HG03460 (cell line): ENCODE measurements around the gene WWC1.

Experiments used
- ATAC-seq: cut with Tn5 transposase; IDR thresholded peaks from one replicate; pipeline ENCODE4 v1.9.1; 2021; ENCODE audit not compliant: unreplicated experiment

Gene WWC1

DNA sequence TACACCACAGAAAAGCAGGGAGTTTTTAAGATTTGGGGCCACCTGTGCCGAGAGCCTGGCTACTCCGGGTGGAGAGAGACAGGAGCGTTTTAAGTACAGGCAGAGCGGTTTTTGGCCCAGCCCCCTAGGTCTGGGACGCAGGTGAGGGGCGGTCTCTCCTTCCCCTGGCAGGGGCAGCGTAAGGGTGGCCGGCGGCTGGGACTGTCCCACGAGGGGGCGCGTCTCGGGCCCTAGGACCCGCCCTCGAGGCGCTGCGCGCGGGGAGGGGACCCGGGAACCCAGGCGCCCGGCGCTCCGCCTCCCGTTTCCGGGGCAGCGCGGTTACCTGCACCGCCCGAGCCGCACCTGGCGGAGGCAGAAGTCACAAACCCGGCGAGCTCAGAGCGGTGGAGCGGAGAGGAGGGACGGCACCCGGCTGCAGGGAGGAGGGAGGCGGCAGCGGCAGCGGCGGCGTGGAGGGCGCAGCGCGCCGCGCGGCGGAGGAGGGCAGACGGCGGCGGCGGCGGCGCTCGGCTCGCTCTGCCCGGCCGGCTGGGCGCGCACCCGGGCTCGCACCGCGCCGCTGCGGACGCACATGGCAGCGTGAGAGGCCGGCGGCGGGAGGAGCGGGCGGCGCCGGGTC, at the start of gene WWC1:
TSS of gene WWC1 (plus strand) at position 304 of the 622 bp plus-strand sequence. CDS start 508 bp downstream, outside the sequence.
- ATAC-seq: peak; percentile 67

DNA sequence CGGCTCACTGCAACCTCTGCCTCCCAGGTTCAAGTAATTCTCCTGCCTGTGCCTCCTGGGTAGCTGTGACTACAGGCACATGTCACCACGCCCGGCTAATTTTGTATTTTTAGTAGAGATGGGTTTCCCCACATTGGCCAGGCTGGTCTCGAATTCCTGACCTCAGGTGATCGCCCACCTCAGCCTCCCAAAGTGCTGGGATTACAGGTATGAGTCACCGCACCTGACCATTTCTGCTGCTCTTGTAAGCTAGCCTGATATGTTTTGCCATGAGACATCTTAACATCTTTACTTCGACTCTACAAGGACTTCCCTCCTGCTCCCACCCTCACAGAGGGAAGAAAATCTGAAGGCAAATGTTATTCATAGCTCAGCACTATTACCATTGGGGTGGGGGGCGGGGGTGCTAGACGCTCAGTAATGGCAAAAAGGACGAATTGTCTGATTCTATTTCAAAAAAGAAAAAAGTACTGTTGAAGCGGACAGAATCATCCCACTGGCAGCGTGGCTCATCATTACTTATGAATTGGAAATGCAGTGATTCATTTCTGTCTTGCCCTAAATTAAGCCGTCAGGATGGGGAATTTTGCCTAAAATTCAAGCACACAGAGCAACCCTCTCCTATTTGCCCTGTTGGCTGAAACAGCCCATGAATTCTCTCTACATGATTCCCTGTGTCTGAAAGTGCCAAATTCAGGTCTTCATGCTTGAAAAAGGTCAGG, 46.4 kb upstream of the WWC1 start:
- ATAC-seq: no peak

DNA sequence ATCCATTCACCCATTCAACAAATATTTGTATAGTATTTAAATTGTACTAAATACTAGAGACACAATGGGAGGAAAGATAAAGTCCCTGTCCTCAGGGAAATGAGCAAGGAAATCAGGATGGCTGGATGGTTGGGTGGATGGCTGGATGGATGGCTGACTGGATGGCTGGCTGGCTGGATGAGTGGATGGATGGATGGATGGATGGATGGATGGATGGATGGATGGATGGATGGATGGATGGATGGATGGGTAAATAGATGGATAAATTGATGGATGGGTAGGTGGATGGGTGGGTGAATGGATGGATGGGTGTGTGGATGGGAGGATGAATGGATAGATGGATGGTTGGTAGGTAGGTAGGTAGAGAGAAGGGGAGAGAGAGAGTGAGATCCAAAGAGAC, 41.5 kb upstream of the WWC1 start:
- no peak for ATAC-seq

DNA sequence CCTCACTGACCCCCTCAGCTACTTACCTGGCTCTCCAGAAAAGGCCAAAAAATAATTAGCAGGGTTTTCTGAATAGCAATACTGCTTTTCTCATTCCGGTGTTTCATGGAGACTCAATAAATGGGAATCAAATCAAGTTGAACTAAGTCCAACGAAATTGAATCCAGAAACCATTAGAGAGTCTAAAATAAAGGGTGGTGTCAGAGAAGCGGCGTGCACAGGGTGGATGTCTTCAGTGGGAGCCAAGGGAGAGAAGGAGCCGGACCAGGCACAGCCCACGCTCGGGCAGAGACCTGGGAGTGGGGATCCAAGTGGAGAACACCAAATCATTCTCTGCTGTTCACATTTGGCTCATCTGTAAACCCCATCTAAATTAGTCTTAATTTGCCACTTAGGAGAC, 40.2 kb upstream of the WWC1 start:
- no peak for ATAC-seq

DNA sequence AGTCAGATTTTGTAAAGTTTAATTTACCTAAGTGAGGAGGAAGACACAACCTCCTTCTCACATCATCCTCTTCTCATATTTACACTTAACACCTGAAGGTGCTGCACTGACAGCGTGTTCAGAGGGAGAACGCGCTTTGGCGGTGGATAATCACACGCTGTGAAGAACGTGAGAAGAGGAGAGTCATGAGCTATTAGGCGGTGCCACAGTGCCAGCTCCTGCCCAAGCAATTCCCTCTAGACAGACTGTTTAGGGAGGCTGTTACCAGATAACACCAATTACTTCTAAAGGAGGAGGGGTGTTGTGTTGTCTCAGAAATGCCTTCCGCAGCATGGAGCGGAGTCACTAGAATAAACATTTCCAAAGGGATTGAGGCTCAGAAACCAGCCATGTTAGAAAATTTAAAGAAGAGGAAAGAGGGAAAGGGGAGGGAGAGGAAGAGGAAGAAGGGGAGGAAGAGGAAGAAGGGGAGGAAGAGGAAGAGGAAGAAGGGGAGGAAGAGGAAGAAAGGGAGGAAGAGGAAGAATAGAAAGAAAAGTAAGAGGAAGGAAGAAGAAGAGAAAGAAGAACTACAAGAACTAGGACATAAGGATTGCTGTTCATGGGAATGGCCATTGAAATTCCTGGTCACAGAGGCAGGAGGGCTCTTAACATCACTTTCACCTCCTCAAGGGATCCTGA, 37.3 kb upstream of the WWC1 start:
- ATAC-seq: no peak

DNA sequence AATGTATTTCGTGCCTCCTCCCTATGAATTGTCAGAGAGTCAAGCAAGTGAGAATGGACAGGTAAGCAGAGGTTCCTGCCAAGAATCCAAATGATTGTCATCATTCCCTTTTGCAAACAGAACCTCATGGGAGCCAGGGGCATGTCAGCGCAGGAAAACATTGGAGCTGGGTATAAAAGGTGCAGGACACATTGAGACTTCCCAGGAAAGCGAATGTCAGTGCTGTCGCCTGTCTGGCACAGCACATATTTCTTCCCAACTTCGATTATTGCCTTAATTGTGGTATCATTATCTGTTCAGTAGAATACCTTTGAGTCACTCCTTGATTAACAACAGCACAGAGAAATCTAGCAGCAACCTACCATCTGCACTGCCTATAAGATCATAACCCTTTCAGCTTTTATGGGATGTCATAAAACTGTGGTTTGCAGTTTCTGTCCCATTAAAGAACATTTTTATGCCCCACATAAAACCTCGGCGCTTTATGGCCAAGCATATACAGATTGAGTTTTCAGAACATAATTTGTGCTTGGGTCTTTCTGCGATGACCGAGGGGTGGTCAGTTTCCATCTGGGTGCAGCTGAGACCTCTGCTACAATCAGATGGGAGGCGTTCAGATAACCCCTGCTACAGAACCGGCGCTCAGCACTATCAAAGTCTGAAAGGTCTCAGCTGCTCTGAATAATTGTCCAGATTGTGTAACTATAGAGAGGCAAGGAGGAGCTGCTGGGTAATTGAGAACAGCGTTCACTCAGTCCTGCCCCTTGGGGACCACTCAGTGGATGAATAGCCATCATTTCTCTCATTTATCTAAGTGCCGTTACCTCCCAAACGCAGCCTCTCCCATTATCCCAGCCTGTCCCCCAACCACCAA, 30.9 kb upstream of the WWC1 start:
- no peak for ATAC-seq

DNA sequence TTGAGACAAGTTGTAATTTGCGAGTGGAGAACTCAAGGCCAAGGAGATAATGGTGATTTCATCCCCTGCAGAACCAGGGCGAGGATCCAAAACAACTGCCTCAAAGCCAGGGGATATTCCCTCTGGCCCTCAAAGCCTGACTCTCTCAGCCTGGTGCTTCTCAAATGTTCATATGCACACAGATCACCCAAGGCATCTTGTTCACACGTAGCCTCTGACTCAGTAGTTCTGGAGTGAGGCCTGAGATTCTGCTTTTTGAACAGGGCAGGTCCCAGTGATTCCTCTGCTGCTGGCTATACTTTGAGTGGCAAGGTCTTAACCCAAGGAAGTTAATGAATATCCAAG, 30.2 kb upstream of the WWC1 start:
- ATAC-seq: no peak

DNA sequence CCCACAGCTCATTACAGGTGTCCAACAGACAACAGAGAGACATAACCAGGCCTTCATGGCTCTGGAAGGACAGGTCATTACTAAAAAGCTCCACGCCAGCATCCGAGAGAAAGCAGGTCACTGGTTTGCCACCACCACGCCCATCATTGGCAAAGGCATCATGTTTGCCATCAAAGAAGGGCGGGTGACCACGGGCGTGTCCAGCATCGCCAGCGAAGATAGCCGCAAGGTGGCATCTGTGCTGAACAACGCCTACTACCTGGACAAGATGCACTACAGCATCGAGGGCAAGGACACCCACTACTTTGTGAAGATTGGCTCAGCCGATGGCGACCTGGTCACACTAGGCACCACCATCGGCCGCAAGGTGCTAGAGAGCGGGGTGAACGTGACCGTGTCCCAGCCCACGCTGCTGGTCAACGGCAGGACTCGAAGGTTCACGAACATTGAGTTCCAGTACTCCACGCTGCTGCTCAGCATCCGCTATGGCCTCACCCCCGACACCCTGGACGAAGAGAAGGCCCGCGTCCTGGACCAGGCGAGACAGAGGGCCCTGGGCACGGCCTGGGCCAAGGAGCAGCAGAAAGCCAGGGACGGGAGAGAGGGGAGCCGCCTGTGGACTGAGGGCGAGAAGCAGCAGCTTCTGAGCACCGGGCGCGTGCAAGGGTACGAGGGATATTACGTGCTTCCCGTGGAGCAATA, 29.3 kb upstream of the WWC1 start:
- ATAC-seq: no peak

DNA sequence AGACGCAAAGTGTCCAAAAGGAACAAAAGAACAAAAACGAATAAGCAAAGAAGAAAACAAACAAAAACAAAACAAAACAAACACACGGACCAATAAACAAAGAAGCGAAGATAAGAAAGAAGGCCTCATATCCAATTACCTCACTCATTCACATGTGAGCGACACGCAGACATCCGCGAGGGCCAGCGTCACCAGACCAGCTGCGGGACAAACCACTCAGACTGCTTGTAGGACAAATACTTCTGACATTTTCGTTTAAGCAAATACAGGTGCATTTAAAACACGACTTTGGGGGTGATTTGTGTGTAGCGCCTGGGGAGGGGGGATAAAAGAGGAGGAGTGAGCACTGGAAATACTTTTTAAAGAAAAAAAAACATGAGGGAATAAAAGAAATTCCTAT, 28.3 kb upstream of the WWC1 start:
- no peak for ATAC-seq

DNA sequence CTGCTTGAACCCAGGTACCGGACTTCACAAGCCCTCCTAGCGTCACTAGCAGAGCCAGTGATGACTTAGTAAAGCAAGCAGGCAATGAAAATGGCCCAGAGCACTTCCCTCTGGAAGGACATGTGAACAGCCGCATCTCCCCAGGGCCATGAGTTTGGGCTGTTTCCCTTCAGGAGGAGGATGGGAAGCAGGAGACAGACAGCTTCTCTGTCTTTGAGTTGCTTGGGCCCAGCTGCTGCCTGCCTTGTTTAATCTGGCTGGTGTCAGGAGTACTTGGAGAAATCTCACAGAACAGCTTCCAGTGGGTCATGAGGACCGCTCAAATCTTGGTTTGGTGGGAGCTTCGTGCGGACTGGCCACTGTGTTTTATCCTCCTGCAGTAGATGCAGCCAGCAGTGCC, 25.4 kb upstream of the WWC1 start:
- ATAC-seq: no peak

DNA sequence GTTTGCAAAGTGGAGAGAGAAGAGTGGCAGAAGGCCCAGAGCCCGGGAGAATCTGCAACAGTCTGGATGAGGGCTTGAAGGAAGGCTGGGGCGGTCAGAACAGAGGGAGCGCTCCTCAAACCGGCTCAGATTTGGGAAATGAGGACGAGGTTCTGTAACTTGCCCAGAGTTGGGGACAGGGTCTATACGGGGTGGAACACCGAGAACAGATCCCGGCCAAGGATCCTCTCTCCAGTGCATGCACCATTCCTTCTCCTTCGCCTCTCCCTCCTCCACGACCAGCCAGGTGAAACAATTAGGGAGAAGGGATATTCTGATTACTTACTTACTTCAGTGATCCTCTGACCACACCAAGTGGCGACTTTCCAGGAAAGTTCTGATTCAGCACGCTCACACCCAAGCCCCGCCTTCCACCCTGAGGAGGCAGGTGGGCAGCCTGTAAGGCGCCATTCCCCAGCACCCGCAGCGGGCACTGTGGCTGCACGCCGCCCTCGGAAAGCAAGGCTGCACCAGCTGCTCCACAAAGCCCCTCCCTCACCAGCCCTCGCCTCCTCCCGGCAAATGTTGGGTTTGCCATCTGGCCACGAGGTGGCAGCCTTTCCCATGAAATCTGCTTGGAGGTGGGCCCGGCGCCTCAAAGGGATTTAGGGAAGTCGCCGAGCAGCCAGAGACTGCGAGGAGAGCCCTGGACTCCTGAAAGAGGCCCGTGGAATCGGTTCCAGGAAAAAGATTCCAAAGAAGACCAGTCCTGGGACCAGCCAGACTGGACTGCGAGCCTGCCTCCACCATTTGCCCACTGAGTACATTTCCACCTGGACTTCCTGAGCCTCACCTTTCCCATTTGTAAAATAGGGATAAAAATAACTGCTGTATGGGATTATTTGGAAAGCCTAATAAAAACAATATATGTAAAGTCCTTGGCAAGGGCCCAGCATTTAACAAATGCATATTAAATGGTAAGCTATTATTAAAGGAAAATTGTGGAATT, 22.2 kb upstream of the WWC1 start:
- ATAC-seq: peak; percentile 90

DNA sequence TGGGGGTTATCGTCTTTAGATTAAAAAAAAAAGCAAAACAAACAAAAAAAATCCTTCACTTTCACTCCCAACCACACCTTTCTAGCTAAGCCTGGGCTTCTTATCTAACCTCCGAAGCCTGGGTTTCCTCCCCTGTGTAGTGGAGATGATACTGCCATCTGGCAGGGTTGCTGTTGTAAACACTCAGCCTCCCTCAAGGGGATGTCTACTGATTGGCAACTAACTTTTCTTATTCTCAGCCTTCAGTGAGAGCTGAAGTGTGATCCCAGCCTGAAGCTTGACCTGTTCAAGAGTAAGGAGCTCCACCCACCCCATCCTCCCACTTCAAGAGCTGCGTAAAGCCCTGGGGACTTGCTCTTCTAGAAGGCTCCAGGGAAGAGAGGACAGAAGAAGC, 21.5 kb upstream of the WWC1 start:
- ATAC-seq: no peak

DNA sequence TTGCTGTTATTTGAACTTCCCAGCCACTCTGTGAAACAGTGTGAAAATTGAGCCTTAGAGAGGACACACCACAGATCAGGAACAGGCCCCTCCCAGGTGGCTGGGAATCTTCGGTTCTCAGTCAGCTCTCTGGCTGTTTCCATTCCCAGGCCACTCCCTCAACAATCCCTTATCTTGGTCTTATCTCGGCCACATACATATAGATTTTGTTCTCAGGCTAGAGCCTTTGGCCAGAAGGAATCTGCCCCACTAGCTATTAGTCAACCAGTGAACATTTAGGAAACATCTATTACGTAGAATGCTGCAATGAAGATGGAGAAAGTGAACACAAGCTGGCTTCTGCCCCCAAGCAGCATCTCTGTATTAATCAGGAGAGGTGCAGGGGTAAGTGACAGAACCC, 21.0 kb upstream of the WWC1 start:
- no peak for ATAC-seq

DNA sequence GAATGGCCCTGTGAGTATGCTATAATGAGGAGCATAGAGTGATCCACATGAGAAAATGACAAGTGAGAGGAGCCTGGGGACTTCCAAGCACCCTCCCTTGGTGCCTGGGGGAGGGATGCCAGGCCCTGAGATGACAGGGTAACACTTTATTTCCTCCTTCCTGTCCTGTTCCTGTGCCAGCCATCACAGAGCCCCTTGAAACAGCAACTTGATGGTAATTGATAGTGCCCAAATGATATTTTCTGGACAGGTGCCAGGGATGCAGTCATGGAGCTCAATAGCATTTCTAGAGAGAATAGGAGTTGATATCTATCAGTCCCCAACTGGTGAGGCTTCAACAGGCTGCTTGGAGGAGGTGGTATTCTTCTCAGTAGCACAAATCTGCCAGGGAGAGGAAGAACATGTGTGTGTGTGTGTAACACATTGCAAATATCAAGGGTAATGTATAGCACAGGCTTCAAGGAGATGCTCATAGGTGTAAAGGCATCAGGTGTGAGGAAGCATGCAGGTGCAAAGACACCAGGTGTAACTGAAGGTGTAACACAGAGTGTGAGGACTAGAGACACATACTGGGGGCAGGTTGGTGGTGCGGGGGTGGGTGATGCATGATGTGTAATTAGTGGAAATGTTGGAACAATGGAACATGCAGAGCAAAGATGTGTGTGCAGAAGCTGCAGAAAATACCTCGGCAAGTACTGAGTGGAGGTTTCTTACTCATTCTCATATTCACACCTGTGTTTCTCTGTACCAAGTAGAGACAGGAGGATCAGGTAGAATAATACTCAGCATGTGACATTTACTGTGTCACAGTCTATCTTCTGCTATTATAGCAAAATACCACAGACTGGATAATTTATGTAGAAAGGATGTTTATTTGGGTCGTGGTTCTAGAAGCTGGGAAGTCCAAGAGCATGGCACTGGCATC, 18.1 kb upstream of the WWC1 start:
- ATAC-seq: no peak

DNA sequence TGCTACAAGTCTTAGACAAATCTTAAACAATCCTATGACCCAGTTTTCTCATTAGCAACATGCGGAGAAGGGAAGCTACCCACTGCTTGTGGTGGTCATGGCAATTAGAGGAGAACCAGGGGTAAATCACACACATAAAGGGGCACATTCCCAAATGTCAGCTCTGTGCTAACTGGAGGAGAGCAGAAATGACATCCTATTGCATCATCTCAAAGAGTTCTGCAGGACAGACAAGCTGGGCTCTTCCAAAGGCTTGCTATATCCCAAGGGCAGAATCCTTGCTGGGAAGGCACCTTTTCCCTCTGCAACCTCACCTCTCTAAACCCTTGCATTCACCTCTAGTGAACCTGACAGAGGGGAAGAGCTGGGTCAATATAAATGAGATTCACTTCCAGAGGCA, 17.0 kb upstream of the WWC1 start:
- ATAC-seq: no peak

DNA sequence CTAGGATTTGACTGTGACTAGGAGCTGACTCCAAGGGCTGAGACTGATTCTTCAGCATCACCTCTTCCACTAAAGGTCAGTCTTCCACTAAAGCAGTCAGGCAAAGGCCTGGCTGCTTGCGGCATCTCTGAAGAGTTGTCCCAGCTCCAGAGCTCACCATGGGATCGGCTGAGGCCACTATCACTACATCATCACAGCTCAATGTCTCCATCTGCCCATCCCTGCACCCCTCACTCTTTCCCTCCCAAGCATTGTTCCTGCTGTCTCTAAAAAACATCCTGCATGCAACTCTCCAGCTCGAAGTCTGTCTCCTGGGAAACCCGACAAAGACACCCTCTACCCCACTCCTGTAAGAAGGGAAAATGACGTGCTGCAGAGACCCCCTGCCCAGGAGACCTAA, 15.5 kb upstream of the WWC1 start:
- no peak for ATAC-seq

DNA sequence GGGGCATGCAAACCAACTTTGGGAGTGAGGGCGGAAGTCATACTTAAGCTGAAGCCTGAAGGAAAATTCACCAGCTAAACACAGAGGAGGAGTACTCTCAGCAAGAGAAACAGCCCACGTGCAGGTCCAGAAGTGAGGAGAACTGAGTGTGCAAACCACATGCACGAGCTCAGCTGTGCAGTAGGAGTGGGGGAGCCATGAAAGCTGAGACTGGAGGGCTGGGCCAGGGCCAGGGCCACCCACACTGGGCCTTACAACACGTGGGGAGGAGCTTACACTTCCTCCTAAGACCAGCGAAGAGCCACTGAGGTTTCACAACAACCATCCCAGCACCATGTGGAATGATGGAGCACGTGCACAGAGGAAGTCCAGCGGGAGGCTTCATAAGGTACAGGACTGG, 9.3 kb upstream of the WWC1 start:
- ATAC-seq: no peak

DNA sequence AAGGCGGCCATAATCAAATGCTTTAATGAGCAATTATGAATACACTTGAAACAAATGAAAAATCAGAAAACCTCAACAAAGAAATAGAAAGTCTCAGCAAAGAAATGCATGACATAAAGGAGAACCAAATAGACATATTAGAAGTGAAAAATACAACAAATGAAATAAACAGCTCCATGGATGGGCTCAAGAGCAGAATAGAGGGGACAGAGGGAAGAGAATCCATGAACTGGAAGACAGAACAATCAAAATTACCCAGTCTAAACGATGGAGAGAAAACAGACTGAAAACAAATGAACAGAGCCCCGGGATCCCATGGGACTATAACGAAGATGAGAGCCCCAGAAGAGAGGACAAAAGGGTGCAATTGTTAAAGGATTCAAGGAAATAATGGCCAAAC, 6.6 kb upstream of the WWC1 start:
- no peak for ATAC-seq

DNA sequence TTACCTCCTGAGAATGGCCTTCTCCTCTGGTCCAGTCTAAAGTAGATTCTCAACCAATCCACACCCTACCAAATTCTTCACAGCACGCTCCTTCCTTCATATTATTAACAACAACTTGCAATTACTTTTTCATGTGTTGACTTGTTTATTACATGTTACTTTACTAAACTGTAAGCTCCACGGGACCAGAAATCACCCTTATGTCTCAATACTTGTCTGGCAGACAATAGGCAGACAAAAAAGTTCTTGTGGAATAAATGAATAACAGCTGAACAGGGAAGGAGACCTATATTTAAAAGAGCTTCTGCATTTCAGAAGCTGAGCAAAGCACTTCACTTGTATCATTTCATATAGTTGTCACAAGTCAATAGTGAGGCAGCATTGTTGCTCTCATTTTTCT, 5.7 kb upstream of the WWC1 start:
- no peak for ATAC-seq
